SU-DHL-6 (cell line): ENCODE measurements around the gene ZNF248.
"Not testable (repeated sequence)": the region's sequence is repeated elsewhere in the genome, so short reads cannot be mapped to it uniquely, and the experiment has no call there.

ENCODE experiments used
- H2AFZ ChIP-seq: fragments of 200-600 bp; sonication (generic); 2 replicates; pipeline ENCODE4 v1.6.1; 2014; ENCODE audit warnings: low read depth, mild to moderate bottlenecking, moderate library complexity, mixed read lengths, antibody characterized with exemption, low read length; ENCODE audit not compliant: severe bottlenecking
- H3F3A ChIP-seq: fragments of 200-600 bp; shearing (Covaris generic); 2 replicates; pipeline ENCODE4 v1.6.0; 2016; ENCODE audit warnings: antibody characterized with exemption, mild to moderate bottlenecking; ENCODE audit not compliant: insufficient read depth
- H3K27ac ChIP-seq: fragments of 200-600 bp; sonication (generic); 2 replicates; pipeline ENCODE4 v1.5.1; 2016; ENCODE audit warnings: low read depth, mild to moderate bottlenecking, low read length, moderate library complexity, mixed read lengths
- H3K27me3 ChIP-seq: fragments of 200-600 bp; sonication (generic), shearing (Covaris generic); 2 replicates; pipeline ENCODE4 v1.6.0; 2014; ENCODE audit warnings: mild to moderate bottlenecking, low read length
- H3K36me3 ChIP-seq: fragments of 200-600 bp; sonication (generic); 2 replicates; pipeline ENCODE4 v1.6.1; 2014; ENCODE audit warnings: mild to moderate bottlenecking, low read length, mixed read lengths
- H3K4me2 ChIP-seq: fragments of 300-600, 200-600 bp; shearing (Covaris generic), sonication (generic); 2 replicates; pipeline ENCODE4 v1.6.0; 2014; ENCODE audit warnings: low read length, low read depth, mild to moderate bottlenecking; ENCODE audit not compliant: poor library complexity, severe bottlenecking
- H3K4me3 ChIP-seq: fragments of 200-600 bp; sonication (generic); 2 replicates; pipeline ENCODE4 v1.5.1; 2014; ENCODE audit warnings: antibody characterized with exemption, low read length, mild to moderate bottlenecking, mixed read lengths; ENCODE audit not compliant: insufficient read depth, poor library complexity, severe bottlenecking
- H3K79me2 ChIP-seq: fragments of 200-600 bp; sonication (generic); 2 replicates; pipeline ENCODE4 v1.6.1; 2014; ENCODE audit warnings: mild to moderate bottlenecking, low read length, moderate library complexity; ENCODE audit not compliant: insufficient read depth
- H3K9ac ChIP-seq: fragments of 200-600 bp; sonication (generic); 2 replicates; pipeline ENCODE4 v1.7.0; 2014; ENCODE audit warnings: mild to moderate bottlenecking, low read length
- H3K9me2 ChIP-seq: fragments of 200-600 bp; sonication (generic); replicated peaks from 2 replicates; pipeline ENCODE4 v1.6.1; 2014; ENCODE audit warnings: low read length; ENCODE audit not compliant: insufficient read depth
- H3K9me3 ChIP-seq: fragments of 200-600 bp; sonication (generic); 2 replicates; pipeline ENCODE4 v1.6.1; 2014; ENCODE audit warnings: low read length, mixed read lengths; ENCODE audit not compliant: insufficient read depth
- H4K20me1 ChIP-seq: fragments of 200-600 bp; sonication (generic); 2 replicates; pipeline ENCODE4 v1.6.1; 2014; ENCODE audit warnings: low read depth, mild to moderate bottlenecking, antibody characterized with exemption, low read length, moderate library complexity, mixed read lengths
- EZH2phosphoT487 ChIP-seq: fragments of 200-600 bp; sonication (generic), shearing (Covaris generic); conservative IDR thresholded peaks from 2 replicates; pipeline ENCODE4 v1.6.1; 2018; ENCODE audit warnings: mild to moderate bottlenecking, antibody characterized with exemption, low read length, moderate library complexity, mixed read lengths
- TF ChIP-seq, protein P1 (sequence below): fragments of 200-600 bp; sonication (generic); IDR thresholded peaks from one replicate; pipeline ENCODE4 v1.5.1; 2017; ENCODE audit warnings: antibody characterized with exemption, mild to moderate bottlenecking, low read length, moderate library complexity; ENCODE audit not compliant: insufficient read depth, poor library complexity, severe bottlenecking

Gene ZNF248

DNA sequence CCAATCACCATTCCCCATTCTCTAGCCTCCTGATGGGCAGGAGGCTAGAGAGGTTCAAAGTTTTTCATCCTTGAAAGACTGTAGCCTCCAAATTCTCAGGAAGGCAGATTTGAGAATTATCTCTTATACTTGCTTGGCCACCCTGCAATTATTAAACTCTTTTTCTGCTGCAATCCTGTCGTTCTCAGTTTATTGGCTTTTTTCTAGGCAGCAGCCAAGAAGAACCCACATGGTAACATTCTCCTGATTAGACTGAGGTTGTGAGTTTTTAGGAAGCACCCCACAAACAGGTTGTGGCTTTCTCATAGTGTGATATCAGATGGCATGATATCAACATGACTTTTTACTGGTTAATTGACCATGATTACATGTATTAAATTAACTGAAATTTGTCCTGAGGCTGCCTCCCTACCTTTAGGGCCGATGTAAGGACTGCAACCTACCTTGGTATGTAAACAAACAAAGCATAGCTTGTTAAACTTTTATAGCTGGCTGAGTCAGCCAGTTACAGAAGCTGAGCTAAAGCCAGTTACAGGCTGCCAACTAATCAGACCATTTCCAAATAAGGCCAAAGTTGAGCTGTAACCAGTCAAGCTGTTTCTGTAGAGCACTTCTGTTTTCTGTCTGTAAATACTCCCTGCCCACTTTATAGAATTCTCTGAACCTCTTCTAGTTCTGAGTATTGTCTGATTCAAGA is 3.2 kb upstream of the ZNF248 start:
- Histone ChIP-seq H3K9ac (no peak overlapping the region), H3K79me2 (peaks cover 16% of the 10 kb centered on the region; the same call in 1 of the 2 replicates), H3K27me3 (no peaks in the 10 kb centered on the region), H3F3A (no peaks in the 10 kb centered on the region), H2AFZ (no peak overlapping the region), H4K20me1 (no peaks in the 10 kb centered on the region), H3K9me2 (no peaks in the 10 kb centered on the region), H3K27ac (no peak overlapping the region), H3K4me3 (no peak overlapping the region), H3K9me3 (no peaks in the 10 kb centered on the region), H3K4me2 (no peak overlapping the region), H3K36me3 (no peaks in the 10 kb centered on the region)
- no peak for TF ChIP-seq EZH2phosphoT487
- TF ChIP-seq, protein P1, sequence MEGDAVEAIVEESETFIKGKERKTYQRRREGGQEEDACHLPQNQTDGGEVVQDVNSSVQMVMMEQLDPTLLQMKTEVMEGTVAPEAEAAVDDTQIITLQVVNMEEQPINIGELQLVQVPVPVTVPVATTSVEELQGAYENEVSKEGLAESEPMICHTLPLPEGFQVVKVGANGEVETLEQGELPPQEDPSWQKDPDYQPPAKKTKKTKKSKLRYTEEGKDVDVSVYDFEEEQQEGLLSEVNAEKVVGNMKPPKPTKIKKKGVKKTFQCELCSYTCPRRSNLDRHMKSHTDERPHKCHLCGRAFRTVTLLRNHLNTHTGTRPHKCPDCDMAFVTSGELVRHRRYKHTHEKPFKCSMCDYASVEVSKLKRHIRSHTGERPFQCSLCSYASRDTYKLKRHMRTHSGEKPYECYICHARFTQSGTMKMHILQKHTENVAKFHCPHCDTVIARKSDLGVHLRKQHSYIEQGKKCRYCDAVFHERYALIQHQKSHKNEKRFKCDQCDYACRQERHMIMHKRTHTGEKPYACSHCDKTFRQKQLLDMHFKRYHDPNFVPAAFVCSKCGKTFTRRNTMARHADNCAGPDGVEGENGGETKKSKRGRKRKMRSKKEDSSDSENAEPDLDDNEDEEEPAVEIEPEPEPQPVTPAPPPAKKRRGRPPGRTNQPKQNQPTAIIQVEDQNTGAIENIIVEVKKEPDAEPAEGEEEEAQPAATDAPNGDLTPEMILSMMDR = no peak

DNA sequence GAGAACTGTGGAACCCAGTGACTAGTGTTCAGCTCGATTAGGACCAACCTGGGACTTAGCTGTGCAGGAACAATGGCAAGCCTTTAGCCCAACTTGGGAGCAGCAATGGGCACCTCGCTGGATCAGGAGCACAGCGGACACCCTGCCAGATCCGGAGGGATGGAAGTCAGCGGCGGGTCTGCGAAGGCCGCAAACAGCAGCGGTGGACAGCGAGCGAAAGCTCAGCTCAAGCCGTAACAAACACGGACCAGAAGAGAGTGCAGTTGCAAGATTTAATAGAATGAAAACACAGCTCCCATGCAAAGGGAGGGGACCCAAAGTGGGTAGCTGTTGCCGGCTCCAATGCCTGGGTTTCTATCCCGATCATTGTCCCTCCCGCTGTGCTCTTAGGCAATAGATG is 1.9 kb upstream of the ZNF248 start:
- H3K27me3 ChIP-seq, H3F3A ChIP-seq, H4K20me1 ChIP-seq, H3K27ac ChIP-seq, H3K9me2 ChIP-seq, H2AFZ ChIP-seq, H3K9me3 ChIP-seq, H3K4me3 ChIP-seq, H3K9ac ChIP-seq, H3K36me3 ChIP-seq, H3K4me2 ChIP-seq: not testable (repeated sequence)
- H3K79me2 ChIP-seq = peaks cover 27% of the 10 kb centered on the region; the same call in 1 of the 2 replicates

DNA sequence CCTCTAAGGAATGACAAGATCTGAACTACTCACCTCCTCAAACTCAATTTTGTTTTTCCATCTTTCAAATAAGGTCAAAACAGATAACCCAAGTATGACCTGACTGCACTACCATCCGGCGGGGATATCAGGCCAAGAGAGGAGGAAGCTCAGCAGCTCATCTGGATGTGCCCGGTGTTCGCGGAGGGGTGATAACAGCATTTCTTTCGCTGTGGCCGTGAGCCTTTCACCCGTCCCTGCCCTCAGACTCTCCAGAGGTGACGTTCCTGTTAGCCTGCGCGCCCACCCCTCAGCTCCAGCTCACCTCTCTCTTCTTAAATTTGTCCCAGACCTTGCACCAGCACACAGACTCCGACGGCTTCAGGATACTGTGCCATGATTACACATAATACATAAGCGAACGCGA is 526 bp downstream of the ZNF248 start:
- peak overlapping the region; percentile 92 for H2AFZ ChIP-seq
- peak overlapping the region; percentile 22; the same call in 1 of the 2 replicates for H3K27ac ChIP-seq
- peaks cover 27% of the 10 kb centered on the region; the same call in 1 of the 2 replicates for H3K79me2 ChIP-seq

DNA sequence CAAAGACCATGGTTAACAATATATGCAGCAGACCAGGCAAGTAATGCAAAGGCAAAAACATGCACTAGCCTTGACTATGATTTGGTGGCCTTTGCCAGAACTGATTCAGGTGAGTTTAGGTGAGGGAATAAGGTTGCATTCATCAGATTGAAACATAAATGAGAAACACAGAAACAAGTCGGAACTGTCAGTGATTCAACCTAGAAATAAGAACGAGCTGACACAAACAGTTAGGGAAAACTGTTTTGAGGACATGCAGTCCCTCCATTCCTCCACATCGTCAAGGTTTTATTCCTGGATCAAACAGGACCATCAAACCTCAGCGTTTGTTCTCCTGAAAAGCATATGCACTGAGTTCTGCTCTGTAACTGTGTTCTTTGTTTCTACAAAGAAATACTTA is 1.8 kb downstream of the ZNF248 start:
- H3F3A ChIP-seq = no peaks in the 10 kb centered on the region
- H3K36me3 ChIP-seq = no peaks in the 10 kb centered on the region
- no peak overlapping the region for H3K4me3 ChIP-seq
- peaks cover 27% of the 10 kb centered on the region; the same call in 1 of the 2 replicates for H3K79me2 ChIP-seq
- no peak overlapping the region for H2AFZ ChIP-seq
- H3K9me2 ChIP-seq = no peaks in the 10 kb centered on the region
- no peaks in the 10 kb centered on the region for H3K9me3 ChIP-seq
- no peaks in the 10 kb centered on the region for H4K20me1 ChIP-seq
- H3K9ac ChIP-seq = peak overlapping the region; percentile 96; the same call in 1 of the 2 replicates
- no peak for TF ChIP-seq EZH2phosphoT487
- TF ChIP-seq, protein P1 = no peak
- no peak overlapping the region for H3K27ac ChIP-seq
- peak overlapping the region; percentile 78 for H3K4me2 ChIP-seq
- H3K27me3 ChIP-seq = no peaks in the 10 kb centered on the region

More for the DNA sequence above, 526 bp downstream of the ZNF248 start:
- no peaks in the 10 kb centered on the region for H4K20me1 ChIP-seq
- no peaks in the 10 kb centered on the region for H3K36me3 ChIP-seq
- H3K27me3 ChIP-seq = no peaks in the 10 kb centered on the region
- peak overlapping the region; percentile 78 for H3K4me2 ChIP-seq
- no peak for TF ChIP-seq EZH2phosphoT487
- TF ChIP-seq, protein P1 = no peak
- no peaks in the 10 kb centered on the region for H3K9me3 ChIP-seq
- no peaks in the 10 kb centered on the region for H3K9me2 ChIP-seq
- H3K9ac ChIP-seq = peak overlapping the region; percentile 96
- no peaks in the 10 kb centered on the region for H3F3A ChIP-seq
- H3K4me3 ChIP-seq = peak overlapping the region; percentile 97
